Transverse colon (tissue), 3 donors: Measurements from ENCODE around the gene METRNL.

ENCODE experiments used
- POLR2A ChIP-seq: fragments of 450-650 bp; IDR thresholded peaks from one replicate; pipeline ENCODE4 v1.6.1; 2016; ENCODE audit warnings: antibody characterized with exemption, mild to moderate bottlenecking, moderate library complexity
- TF ChIP-seq, protein P1 (sequence below), 5 experiments: fragments of 200-600 bp in 3 of 5; fragments of 450-650 bp in 2 of 5; sonication (generic) in 3 of 5; IDR thresholded peaks; 1 replicate in 2 of 5; 2 replicates in 3 of 5; pipeline ENCODE4 v1.5.1; 2016 to 2017; ENCODE audit warnings: antibody characterized with exemption in 5 of 5, inconsistent platforms in 3 of 5, mild to moderate bottlenecking in 2 of 5, moderate library complexity in 1 of 5

DNA sequence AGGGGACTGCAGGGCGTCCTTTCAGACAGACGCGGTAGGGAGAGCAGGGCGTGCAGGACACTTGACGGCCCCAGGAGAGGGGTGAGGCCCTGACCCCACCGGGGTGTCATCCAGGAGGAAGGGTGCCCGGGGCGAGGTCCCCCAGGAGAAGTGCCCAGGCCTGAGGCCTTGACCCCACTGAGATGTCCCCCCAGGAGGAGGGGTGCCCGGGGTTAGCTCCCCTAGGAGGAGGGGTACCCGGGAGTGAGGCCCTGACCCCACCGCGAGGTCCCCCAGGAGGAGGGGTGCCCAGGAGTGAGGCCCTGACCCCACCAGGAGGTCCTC, 27.2 kb upstream of the METRNL start:
- TF ChIP-seq, protein P1, sequence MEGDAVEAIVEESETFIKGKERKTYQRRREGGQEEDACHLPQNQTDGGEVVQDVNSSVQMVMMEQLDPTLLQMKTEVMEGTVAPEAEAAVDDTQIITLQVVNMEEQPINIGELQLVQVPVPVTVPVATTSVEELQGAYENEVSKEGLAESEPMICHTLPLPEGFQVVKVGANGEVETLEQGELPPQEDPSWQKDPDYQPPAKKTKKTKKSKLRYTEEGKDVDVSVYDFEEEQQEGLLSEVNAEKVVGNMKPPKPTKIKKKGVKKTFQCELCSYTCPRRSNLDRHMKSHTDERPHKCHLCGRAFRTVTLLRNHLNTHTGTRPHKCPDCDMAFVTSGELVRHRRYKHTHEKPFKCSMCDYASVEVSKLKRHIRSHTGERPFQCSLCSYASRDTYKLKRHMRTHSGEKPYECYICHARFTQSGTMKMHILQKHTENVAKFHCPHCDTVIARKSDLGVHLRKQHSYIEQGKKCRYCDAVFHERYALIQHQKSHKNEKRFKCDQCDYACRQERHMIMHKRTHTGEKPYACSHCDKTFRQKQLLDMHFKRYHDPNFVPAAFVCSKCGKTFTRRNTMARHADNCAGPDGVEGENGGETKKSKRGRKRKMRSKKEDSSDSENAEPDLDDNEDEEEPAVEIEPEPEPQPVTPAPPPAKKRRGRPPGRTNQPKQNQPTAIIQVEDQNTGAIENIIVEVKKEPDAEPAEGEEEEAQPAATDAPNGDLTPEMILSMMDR (IDR thresholded peaks at IDR 0.05), result no peak
- TF ChIP-seq POLR2A, result no peak
